A549 (cell line): ENCODE data around the gene KCNK2.

Experiments used
- EHMT2 ChIP-seq: fragments of 200-600 bp; sonication (generic); IDR thresholded peaks from 2 replicates; pipeline ENCODE4 v1.6.1; 2016; ENCODE audit warnings: antibody characterized with exemption, low read depth, mild to moderate bottlenecking, moderate library complexity
- ELK1 ChIP-seq: fragments of 150-350 bp; IDR thresholded peaks from 2 replicates; pipeline ENCODE4 v1.6.1; 2014; ENCODE audit warnings: low read depth, mild to moderate bottlenecking, low read length
- EP300 ChIP-seq, 2 experiments: fragments of >200 bp; sonication (Bioruptor Twin); formaldehyde crosslinking; IDR thresholded peaks; 2 replicates in 1 of 2; 3 replicates in 1 of 2; pipeline ENCODE4 v1.6.1; 2016 to 2017
- HDAC2 ChIP-seq: fragments of 200-600 bp; sonication (generic); IDR thresholded peaks from 2 replicates; pipeline ENCODE4 v1.6.1; 2016
- POLR2A ChIP-seq: IDR thresholded peaks from 2 replicates; pipeline ENCODE4 v1.6.1; 2012; ENCODE audit warnings: mild to moderate bottlenecking, low read length
- RCOR1 ChIP-seq: fragments of 150-350 bp; IDR thresholded peaks from 2 replicates; pipeline ENCODE4 v1.6.1; 2014; ENCODE audit warnings: antibody characterized with exemption, low read length, low read depth
- RFX5 ChIP-seq: fragments of 450-650 bp; IDR thresholded peaks from 2 replicates; pipeline ENCODE4 v1.7.1; 2014; ENCODE audit warnings: antibody characterized with exemption, mild to moderate bottlenecking, moderate library complexity
- RNF2 ChIP-seq: fragments of 200-600 bp; sonication (generic); IDR thresholded peaks from 2 replicates; pipeline ENCODE4 v1.6.1; 2016; ENCODE audit warnings: low read depth, mild to moderate bottlenecking, antibody characterized with exemption, moderate library complexity, borderline replicate concordance
- TF ChIP-seq, protein P1 (sequence below): fragments of >200 bp; sonication (Bioruptor Twin); formaldehyde crosslinking; IDR thresholded peaks from 3 replicates; pipeline ENCODE4 v1.5.1; 2016
- TF ChIP-seq, protein P2 (sequence below): IDR thresholded peaks from 2 replicates; pipeline ENCODE4 v1.6.1; 2012

GRCh38 chr1:215056584-215056983 lies 26.0 kb upstream of the KCNK2 start:
- TF ChIP-seq, protein P1, sequence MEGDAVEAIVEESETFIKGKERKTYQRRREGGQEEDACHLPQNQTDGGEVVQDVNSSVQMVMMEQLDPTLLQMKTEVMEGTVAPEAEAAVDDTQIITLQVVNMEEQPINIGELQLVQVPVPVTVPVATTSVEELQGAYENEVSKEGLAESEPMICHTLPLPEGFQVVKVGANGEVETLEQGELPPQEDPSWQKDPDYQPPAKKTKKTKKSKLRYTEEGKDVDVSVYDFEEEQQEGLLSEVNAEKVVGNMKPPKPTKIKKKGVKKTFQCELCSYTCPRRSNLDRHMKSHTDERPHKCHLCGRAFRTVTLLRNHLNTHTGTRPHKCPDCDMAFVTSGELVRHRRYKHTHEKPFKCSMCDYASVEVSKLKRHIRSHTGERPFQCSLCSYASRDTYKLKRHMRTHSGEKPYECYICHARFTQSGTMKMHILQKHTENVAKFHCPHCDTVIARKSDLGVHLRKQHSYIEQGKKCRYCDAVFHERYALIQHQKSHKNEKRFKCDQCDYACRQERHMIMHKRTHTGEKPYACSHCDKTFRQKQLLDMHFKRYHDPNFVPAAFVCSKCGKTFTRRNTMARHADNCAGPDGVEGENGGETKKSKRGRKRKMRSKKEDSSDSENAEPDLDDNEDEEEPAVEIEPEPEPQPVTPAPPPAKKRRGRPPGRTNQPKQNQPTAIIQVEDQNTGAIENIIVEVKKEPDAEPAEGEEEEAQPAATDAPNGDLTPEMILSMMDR = no peak
- TF ChIP-seq ELK1 = no peak
- TF ChIP-seq POLR2A = no peak
- TF ChIP-seq RNF2 = no peak
- TF ChIP-seq EP300 (IDR thresholded peaks at IDR 0.05) = no peak
- no peak for TF ChIP-seq RFX5
- TF ChIP-seq RCOR1 = no peak
- TF ChIP-seq EHMT2 = no peak
- TF ChIP-seq, protein P2, sequence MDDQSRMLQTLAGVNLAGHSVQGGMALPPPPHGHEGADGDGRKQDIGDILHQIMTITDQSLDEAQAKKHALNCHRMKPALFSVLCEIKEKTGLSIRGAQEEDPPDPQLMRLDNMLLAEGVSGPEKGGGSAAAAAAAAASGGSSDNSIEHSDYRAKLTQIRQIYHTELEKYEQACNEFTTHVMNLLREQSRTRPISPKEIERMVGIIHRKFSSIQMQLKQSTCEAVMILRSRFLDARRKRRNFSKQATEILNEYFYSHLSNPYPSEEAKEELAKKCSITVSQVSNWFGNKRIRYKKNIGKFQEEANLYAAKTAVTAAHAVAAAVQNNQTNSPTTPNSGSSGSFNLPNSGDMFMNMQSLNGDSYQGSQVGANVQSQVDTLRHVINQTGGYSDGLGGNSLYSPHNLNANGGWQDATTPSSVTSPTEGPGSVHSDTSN = no peak
- TF ChIP-seq HDAC2 = no peak
